ENCODE measurements around the gene RHBDF2. TPM values are rescaled to one million over a fixed set of nuclear protein-coding genes. Genes with fewer than 3 reads are reported as not detected.

Gene RHBDF2
- total RNA-seq, 4 donors from 2014 or later: 33.1 to 99.0 (median 73.5) TPM

- H3K36me3 ChIP-seq: peaks cover 0 to 73% (median 9%) of the 10 kb centered on the region in 3 donors
- TF ChIP-seq EP300 (IDR thresholded peaks at IDR 0.05) (no peak), CTCF (IDR thresholded peaks at IDR 0.05) (no peak), POLR2A (IDR thresholded peaks at IDR 0.05) (no peak)
- no peak for DNase-seq (ENCODE audit: low spot score in 2 of 2)
- H3K27ac ChIP-seq: no peak overlapping the region
- H3K27me3 ChIP-seq: no peaks in the 10 kb centered on the region
- H3K4me3 ChIP-seq: no peak overlapping the region
- H3K9me3 ChIP-seq: no peaks in the 10 kb centered on the region
- H3K4me1 ChIP-seq: no peaks in the 10 kb centered on the region
- 87 to 89% methylated on average over 31 to 34 of the region's 35 CpGs for WGBS, 2 donors
These were observed 29.5 kb downstream of the RHBDF2 start for GRCh38 chr17:76471498-76472257.

- no peak for DNase-seq (ENCODE audit: low spot score in 2 of 2)
- Histone ChIP-seq H3K27ac (no peak overlapping the region), H3K4me1 (peaks cover 0 to 10% (median 0%) of the 10 kb centered on the region in 4 donors), H3K4me3 (no peak overlapping the region), H3K36me3 (peaks cover 0 to 58% (median 9%) of the 10 kb centered on the region in 3 donors), H3K9me3 (no peaks in the 10 kb centered on the region), H3K27me3 (no peaks in the 10 kb centered on the region)
- no peak for TF ChIP-seq CTCF (IDR thresholded peaks at IDR 0.05)
- no peak for TF ChIP-seq POLR2A (IDR thresholded peaks at IDR 0.05)
- no peak for TF ChIP-seq EP300 (IDR thresholded peaks at IDR 0.05)
- 79 to 88% methylated on average over 7 to 13 of the region's 13 CpGs for WGBS, 2 donors
These were observed 31.1 kb downstream of the RHBDF2 start for GRCh38 chr17:76469991-76470739.

- Histone ChIP-seq H3K9me3 (no peaks in the 10 kb centered on the region), H3K36me3 (peaks cover 0 to 49% (median 5%) of the 10 kb centered on the region in 3 donors), H3K4me3 (no peak overlapping the region), H3K27ac (no peak overlapping the region), H3K4me1 (peaks cover 0 to 10% (median 0%) of the 10 kb centered on the region in 4 donors), H3K27me3 (no peaks in the 10 kb centered on the region)
- WGBS, 2 donors: 91 to 95% methylated on average over 18 to 36 of the region's 38 CpGs
- DNase-seq (ENCODE audit: low spot score in 2 of 2): no peak
- TF ChIP-seq CTCF (IDR thresholded peaks at IDR 0.05) (no peak), POLR2A (IDR thresholded peaks at IDR 0.05) (no peak), EP300 (IDR thresholded peaks at IDR 0.05) (no peak)
These were observed 31.9 kb downstream of the RHBDF2 start for GRCh38 chr17:76469076-76469990.

DNA sequence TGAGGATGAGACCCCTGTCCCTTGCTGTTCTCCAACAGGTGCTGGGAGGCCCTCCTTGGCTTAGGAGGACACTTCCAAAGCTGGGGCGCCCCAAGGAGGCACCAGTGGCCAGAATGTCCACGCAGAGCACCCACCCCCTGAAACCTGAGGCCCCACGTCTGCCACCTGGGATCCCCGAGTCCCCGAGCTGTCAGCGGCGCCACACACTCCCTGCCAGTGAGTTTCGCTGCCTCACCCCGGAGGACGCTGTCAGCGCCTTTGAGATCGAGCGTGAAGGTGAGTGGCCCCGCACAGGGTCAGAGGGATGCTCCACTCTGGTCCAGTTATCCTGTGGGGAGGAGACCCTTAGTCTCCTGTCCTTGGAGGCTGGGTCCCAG is 32.6 kb downstream of the RHBDF2 start:
- Histone ChIP-seq H3K9me3 (no peaks in the 10 kb centered on the region), H3K27me3 (no peaks in the 10 kb centered on the region), H3K4me3 (no peak overlapping the region), H3K36me3 (peaks cover 0 to 42% (median 0%) of the 10 kb centered on the region in 3 donors), H3K4me1 (peaks cover 0 to 10% (median 0%) of the 10 kb centered on the region in 4 donors), H3K27ac (no peak overlapping the region)
- WGBS, 2 donors: 90 to 94% methylated on average over 11 to 14 of the region's 14 CpGs
- DNase-seq (ENCODE audit: low spot score in 2 of 2): no peak
- TF ChIP-seq CTCF (IDR thresholded peaks at IDR 0.05) (no peak), POLR2A (IDR thresholded peaks at IDR 0.05) (no peak), EP300 (IDR thresholded peaks at IDR 0.05) (no peak)
